Measurements from ENCODE around the gene CCDC88C. TPM values are rescaled to one million over a fixed set of nuclear protein-coding genes. Genes with fewer than 3 reads are reported as not detected.
"Not testable (repeated sequence)": the region's sequence is repeated elsewhere in the genome, so short reads cannot be mapped to it uniquely, and the experiment has no call there.

The CCDC88C gene
- total RNA-seq, 1 donor = 0.36 TPM

GRCh38 chr14:91269076-91269991 lies 148.3 kb downstream of the CCDC88C start:
- H3K36me3 ChIP-seq (ENCODE audit: insufficient read depth, low read length) = no peaks in the 10 kb centered on the region
- no peak overlapping the region for H2AFZ ChIP-seq (ENCODE audit: low read length)
- peaks cover 5% of the 10 kb centered on the region for H3K4me1 ChIP-seq (ENCODE audit: insufficient read depth, low read length)
- peak overlapping the region; percentile 62 for H3K4me2 ChIP-seq (ENCODE audit: insufficient read depth, low read length)
- H3K9me3 ChIP-seq (ENCODE audit: low read depth, low read length) = no peaks in the 10 kb centered on the region
- H3K79me2 ChIP-seq (ENCODE audit: insufficient read depth, low read length) = no peaks in the 10 kb centered on the region
- H3K27me3 ChIP-seq (ENCODE audit: insufficient read depth, low read length) = no peaks in the 10 kb centered on the region
- peak; percentile 91 for DNase-seq (ENCODE audit: insufficient read length, low spot score, missing footprints)
- H3K27ac ChIP-seq (ENCODE audit: low read depth, low read length) = no peak overlapping the region
- H4K20me1 ChIP-seq (ENCODE audit: insufficient read depth, low read length) = no peaks in the 10 kb centered on the region
- no peak overlapping the region for H3K4me3 ChIP-seq (ENCODE audit: insufficient read depth, low read length)
- TF ChIP-seq CTCF (IDR thresholded peaks at IDR 0.05; ENCODE audit: extremely low read depth, low read depth, low read length) = no peak

- H3K36me3 ChIP-seq (ENCODE audit: insufficient read depth, low read length) = no peaks in the 10 kb centered on the region
- no peak overlapping the region for H3K4me3 ChIP-seq (ENCODE audit: insufficient read depth, low read length)
- TF ChIP-seq CTCF (IDR thresholded peaks at IDR 0.05; ENCODE audit: extremely low read depth, low read depth, low read length) = no peak
- H3K4me1 ChIP-seq (ENCODE audit: insufficient read depth, low read length) = peaks cover 5% of the 10 kb centered on the region
- no peak overlapping the region for H3K4me2 ChIP-seq (ENCODE audit: insufficient read depth, low read length)
- H3K27me3 ChIP-seq (ENCODE audit: insufficient read depth, low read length) = no peaks in the 10 kb centered on the region
- no peaks in the 10 kb centered on the region for H3K9me3 ChIP-seq (ENCODE audit: low read depth, low read length)
- no peaks in the 10 kb centered on the region for H3K79me2 ChIP-seq (ENCODE audit: insufficient read depth, low read length)
- H4K20me1 ChIP-seq (ENCODE audit: insufficient read depth, low read length) = no peaks in the 10 kb centered on the region
- no peak for DNase-seq (ENCODE audit: insufficient read length, low spot score, missing footprints)
- H3K27ac ChIP-seq (ENCODE audit: low read depth, low read length) = no peak overlapping the region
- H2AFZ ChIP-seq (ENCODE audit: low read length) = no peak overlapping the region
Observed at GRCh38 chr14:91267965-91268437, 149.6 kb downstream of the CCDC88C start.

- not testable (repeated sequence) for H3K4me2 ChIP-seq (ENCODE audit: insufficient read depth, low read length); H3K79me2 ChIP-seq (ENCODE audit: insufficient read depth, low read length); H3K4me3 ChIP-seq (ENCODE audit: insufficient read depth, low read length); H3K4me1 ChIP-seq (ENCODE audit: insufficient read depth, low read length); H2AFZ ChIP-seq (ENCODE audit: low read length); DNase-seq (ENCODE audit: insufficient read length, low spot score, missing footprints); H3K9me3 ChIP-seq (ENCODE audit: low read depth, low read length); H4K20me1 ChIP-seq (ENCODE audit: insufficient read depth, low read length); H3K27me3 ChIP-seq (ENCODE audit: insufficient read depth, low read length); H3K27ac ChIP-seq (ENCODE audit: low read depth, low read length); H3K36me3 ChIP-seq (ENCODE audit: insufficient read depth, low read length)
Observed at GRCh38 chr14:91266276-91266675, 151.3 kb downstream of the CCDC88C start.

GRCh38 chr14:91265404-91265803 lies 152.2 kb downstream of the CCDC88C start:
- Histone ChIP-seq H3K36me3 (ENCODE audit: insufficient read depth, low read length) (no peaks in the 10 kb centered on the region), H4K20me1 (ENCODE audit: insufficient read depth, low read length) (no peaks in the 10 kb centered on the region), H3K9me3 (ENCODE audit: low read depth, low read length) (no peaks in the 10 kb centered on the region), H3K4me2 (ENCODE audit: insufficient read depth, low read length) (no peak overlapping the region), H3K27ac (ENCODE audit: low read depth, low read length) (no peak overlapping the region), H3K27me3 (ENCODE audit: insufficient read depth, low read length) (no peaks in the 10 kb centered on the region), H3K4me3 (ENCODE audit: insufficient read depth, low read length) (no peak overlapping the region), H3K79me2 (ENCODE audit: insufficient read depth, low read length) (no peaks in the 10 kb centered on the region), H3K4me1 (ENCODE audit: insufficient read depth, low read length) (peaks cover 5% of the 10 kb centered on the region), H2AFZ (ENCODE audit: low read length) (no peak overlapping the region)
- no peak for DNase-seq (ENCODE audit: insufficient read length, low spot score, missing footprints)
- no peak for TF ChIP-seq CTCF (IDR thresholded peaks at IDR 0.05; ENCODE audit: extremely low read depth, low read depth, low read length)

Data from osteoblast (primary cell).